ENCODE results near the gene ZNF26. TPM values are rescaled to one million over a fixed set of nuclear protein-coding genes. Genes with fewer than 3 reads are reported as not detected.
"Not testable (repeated sequence)": the region's sequence is repeated elsewhere in the genome, so short reads cannot be mapped to it uniquely, and the experiment has no call there.

The ZNF26 gene, protein sequence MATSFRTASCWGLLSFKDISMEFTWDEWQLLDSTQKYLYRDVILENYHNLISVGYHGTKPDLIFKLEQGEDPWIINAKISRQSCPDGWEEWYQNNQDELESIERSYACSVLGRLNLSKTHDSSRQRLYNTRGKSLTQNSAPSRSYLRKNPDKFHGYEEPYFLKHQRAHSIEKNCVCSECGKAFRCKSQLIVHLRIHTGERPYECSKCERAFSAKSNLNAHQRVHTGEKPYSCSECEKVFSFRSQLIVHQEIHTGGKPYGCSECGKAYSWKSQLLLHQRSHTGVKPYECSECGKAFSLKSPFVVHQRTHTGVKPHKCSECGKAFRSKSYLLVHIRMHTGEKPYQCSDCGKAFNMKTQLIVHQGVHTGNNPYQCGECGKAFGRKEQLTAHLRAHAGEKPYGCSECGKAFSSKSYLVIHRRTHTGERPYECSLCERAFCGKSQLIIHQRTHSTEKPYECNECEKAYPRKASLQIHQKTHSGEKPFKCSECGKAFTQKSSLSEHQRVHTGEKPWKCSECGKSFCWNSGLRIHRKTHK
- total RNA-seq = 10 to 100 TPM; 15.6 to 17.7 TPM

DNA sequence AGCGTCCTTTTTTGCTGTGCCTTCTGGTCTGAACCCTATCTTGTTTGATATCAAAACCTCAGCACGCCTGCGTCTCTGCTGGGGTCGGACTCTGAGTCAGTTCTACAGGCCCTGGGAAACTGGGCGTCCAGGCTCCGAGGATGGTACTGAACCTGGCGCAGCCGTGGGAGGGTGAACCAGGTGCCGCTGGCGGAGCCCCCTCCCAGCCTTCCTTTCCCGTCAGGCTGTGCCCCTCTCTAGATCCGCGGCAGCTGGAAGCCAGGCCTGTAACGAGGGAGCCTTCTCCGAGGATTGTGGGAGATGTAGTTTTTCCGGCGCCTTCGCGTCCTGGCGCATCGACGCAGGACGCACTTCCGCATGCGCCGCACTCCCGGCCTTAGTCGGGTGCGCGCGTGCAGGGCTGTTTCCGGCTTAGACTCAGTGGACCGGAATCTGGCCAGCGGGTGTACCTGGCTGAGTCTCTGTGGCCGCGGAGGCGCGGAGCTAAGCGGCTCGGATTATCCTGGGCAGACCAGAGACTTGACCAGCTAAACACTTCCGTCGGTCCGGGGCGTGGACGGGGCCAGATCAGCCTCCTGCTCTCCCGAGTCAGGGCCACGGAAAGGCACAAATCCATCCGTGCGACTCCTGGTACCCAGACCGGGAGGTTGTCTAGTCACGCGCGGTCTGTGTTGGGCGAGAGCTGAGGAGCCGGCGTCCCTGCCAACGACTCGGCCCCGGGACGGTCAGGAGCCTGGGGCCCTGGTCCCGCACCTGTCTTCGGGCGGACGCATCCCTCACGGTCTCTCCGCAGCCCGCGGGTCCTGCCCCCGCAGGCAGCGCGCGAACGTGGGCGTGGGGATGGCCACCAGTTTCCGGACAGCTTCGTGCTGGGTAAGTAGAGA is at the start of gene ZNF26:
Gene ZNF26, plus strand, starts transcription at position 367 of the 884 bp plus-strand sequence. Its CDS starts 474 bp downstream, at position 841.
- peaks cover 52% of the 10 kb centered on the region for H3K36me3 Mint-ChIP-seq (ENCODE audit: low read depth)
- peaks cover 18% of the 10 kb centered on the region for H3K9me3 Mint-ChIP-seq
- peak within 1 kb of the TSS; percentile 89 for H3K4me3 Mint-ChIP-seq
- peak; percentile 99 for ATAC-seq (replicated peaks)
- H3K4me1 Mint-ChIP-seq = peaks cover 20% of the 10 kb centered on the region
- peaks cover 3% of the 10 kb centered on the region for H3K27me3 Mint-ChIP-seq
- H3K27ac Mint-ChIP-seq = peak within 1 kb of the TSS; percentile 97

DNA sequence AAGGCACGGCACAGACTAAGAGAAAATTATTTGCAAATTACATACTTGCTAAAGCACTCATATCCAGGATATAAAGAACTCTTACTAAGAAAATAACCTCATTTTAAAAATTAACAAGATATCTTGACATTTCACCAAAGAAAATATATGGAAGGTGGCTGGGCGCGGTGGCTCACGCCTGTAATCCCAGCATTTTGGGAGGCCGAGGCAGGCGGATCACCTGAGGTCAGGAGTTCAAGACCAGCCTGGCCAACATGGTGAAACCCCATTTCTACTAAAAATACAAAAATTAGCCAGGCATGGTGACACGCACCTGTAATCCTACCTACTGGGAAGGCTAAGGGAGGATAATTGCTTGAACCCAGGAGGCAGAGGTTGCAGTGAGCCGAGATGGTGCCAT is 49.2 kb upstream of the ZNF26 start:
- Mint-ChIP-seq H3K9me3 (peaks cover 12% of the 10 kb centered on the region), H3K36me3 (ENCODE audit: low read depth) (peaks cover 54% of the 10 kb centered on the region)
- H3K27me3 Mint-ChIP-seq; ATAC-seq (replicated peaks); H3K4me1 Mint-ChIP-seq; H3K27ac Mint-ChIP-seq; H3K4me3 Mint-ChIP-seq: not testable (repeated sequence)

DNA sequence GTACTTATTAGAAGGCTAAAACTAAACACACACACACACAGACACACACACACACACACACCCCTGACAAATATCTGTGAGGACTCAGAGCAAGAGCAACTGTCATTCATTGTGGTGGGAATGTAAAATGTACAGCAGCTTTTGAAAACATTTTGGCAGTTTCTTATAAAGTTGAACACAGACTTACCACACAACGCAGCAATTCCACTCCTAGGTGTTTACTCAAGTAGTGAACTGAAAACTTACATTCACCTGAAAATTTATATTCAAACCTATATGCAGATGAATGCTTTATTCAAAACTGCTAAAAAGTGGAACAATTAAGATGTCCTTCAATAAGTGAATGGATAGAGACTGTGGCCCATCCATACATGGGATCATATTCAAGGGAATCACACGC is 48.7 kb upstream of the ZNF26 start:
- peaks cover 54% of the 10 kb centered on the region for H3K36me3 Mint-ChIP-seq (ENCODE audit: low read depth)
- H3K4me1 Mint-ChIP-seq = no peaks in the 10 kb centered on the region
- H3K27me3 Mint-ChIP-seq = no peaks in the 10 kb centered on the region
- ATAC-seq (replicated peaks) = no peak
- H3K4me3 Mint-ChIP-seq = no peak overlapping the region
- no peak overlapping the region for H3K27ac Mint-ChIP-seq
- H3K9me3 Mint-ChIP-seq = peaks cover 12% of the 10 kb centered on the region

DNA sequence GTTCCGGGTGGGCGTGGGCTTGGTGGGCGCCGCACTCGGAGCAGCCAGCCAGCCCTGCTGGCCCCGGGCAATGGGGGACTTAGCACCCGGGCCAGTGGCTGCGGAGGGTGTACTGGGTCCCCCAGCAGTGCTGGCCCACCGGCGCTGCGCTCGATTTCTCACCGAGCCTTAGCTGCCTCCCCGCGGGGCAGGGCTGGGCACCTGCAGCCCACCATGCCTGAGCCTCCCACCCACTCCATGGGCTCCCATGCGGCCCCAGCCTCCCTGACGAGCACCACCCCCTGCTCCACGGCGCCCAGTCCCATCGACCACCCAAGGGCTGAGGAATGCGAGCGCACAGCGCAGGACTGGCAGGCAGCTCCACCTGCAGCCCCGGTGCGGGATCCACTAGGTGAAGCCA is 47.4 kb upstream of the ZNF26 start:
- peaks cover 12% of the 10 kb centered on the region for H3K9me3 Mint-ChIP-seq
- ATAC-seq (replicated peaks); H3K27me3 Mint-ChIP-seq; H3K4me3 Mint-ChIP-seq; H3K27ac Mint-ChIP-seq; H3K4me1 Mint-ChIP-seq: not testable (repeated sequence)
- peaks cover 57% of the 10 kb centered on the region for H3K36me3 Mint-ChIP-seq (ENCODE audit: low read depth)

DNA sequence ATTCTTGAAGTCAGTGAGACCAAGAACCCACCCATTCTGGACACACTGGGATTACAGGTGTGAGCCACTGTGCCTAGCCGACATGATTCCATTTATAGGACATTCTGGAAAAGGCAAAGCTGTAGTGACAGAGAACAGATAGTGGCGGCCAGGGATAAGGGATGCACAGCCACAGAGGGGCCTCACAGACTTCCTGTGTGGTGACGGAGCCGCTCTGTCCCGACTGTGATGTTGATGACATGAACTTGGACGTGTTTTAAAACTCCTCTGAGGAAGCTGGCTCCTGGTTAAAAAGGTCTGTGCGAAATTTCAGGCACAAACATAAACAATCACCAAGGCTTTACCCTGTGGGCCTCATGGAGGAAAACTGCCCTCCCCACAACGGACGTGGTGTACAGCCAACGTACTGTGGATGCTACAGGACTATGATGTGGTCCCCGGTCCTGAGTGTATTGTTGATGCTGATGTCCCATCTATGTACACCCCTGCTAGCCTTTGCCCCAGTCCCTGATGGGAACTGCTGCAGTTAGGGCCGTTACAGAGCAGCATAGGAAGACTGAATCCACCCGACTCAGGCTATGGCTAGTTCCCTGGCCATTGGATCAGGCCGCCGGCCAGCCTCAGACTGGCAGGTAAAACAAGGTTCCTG is 46.0 kb upstream of the ZNF26 start:
- Mint-ChIP-seq H3K27me3 (no peaks in the 10 kb centered on the region), H3K9me3 (peaks cover 7% of the 10 kb centered on the region), H3K4me1 (no peaks in the 10 kb centered on the region), H3K36me3 (ENCODE audit: low read depth) (peaks cover 57% of the 10 kb centered on the region), H3K4me3 (no peak overlapping the region), H3K27ac (no peak overlapping the region)
- ATAC-seq (replicated peaks) = no peak

DNA sequence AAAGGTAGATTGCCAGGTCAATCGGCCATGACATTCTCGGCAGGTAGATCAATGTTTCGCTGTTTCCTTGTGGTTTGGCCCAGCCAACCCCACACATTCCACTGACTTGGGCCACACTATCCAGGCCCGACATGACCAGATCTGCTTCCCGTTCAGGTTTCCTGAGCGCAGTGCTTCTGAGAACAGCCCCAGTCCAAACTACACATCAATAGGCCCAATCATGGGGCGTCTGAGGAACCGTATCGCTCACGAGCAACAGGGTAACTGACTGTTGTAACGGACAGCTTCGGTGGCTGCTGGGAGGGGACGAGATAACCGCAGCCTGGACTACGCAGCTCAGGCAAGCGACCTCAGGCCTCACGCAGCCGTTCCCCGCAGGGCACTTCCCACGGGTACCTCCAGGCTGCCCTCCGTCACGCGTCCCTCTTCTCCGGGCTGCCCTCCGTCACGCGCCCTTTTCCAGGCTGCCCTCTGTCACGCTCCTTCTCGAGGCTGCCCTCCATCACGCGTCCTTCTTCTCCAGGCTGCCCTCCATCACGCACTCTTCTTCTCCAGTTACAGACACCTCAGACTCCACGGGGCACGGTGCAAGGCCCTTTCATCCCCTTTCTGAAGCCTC is 44.7 kb upstream of the ZNF26 start:
- Mint-ChIP-seq H3K27ac (no peak overlapping the region), H3K27me3 (no peaks in the 10 kb centered on the region), H3K9me3 (peaks cover 13% of the 10 kb centered on the region), H3K4me1 (peaks cover 3% of the 10 kb centered on the region), H3K36me3 (ENCODE audit: low read depth) (peaks cover 63% of the 10 kb centered on the region), H3K4me3 (no peak overlapping the region)
- no peak for ATAC-seq (replicated peaks)

DNA sequence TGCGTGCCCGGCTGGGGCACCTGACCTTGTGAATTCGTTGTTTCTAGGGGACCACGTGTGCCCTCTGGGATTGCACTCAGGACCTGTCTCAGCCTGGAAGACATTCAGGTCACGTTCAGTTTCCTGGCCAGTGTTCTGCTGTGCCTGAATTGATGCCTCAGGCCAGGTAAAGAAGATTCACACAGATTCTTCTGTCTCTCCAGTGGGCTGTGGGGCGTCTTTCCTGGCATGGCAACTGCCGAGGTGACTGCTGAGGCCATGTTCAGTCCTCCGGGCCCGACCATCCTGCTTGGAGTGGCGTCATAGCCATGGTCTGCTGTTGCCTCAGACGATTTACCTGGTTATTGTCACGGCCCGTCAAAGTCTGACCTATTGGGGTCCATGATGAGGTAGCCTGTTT is 43.6 kb upstream of the ZNF26 start:
- H3K4me1 Mint-ChIP-seq = peaks cover 3% of the 10 kb centered on the region
- H3K9me3 Mint-ChIP-seq = peaks cover 13% of the 10 kb centered on the region
- no peak for ATAC-seq (replicated peaks)

DNA sequence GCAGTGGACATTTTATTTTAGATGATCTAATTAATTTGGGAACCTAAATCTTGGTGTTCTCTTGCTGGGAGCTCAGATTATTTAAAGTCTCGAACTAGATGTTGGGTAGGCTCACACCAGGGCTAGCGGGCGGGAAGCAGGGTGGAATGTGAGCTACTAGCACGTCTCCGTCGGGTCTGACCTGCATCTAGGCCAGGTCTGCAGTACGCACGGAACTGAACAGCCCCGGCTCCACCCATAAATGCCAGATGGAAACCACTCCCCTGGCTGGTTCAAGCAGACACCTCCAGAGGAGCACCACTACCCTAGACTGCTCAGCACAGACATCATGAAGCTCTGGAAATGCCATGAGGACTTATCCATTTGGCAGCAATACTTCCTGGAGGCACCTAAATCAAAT is 40.4 kb upstream of the ZNF26 start:
- Mint-ChIP-seq H3K27me3 (no peaks in the 10 kb centered on the region), H3K27ac (no peak overlapping the region), H3K4me3 (no peak overlapping the region), H3K36me3 (ENCODE audit: low read depth) (peaks cover 86% of the 10 kb centered on the region), H3K4me1 (peaks cover 3% of the 10 kb centered on the region), H3K9me3 (peaks cover 16% of the 10 kb centered on the region)
- ATAC-seq (replicated peaks) = no peak

More for the DNA sequence above, 43.6 kb upstream of the ZNF26 start:
- H3K27me3 Mint-ChIP-seq = no peaks in the 10 kb centered on the region
- no peak overlapping the region for H3K27ac Mint-ChIP-seq
- H3K36me3 Mint-ChIP-seq (ENCODE audit: low read depth) = peaks cover 70% of the 10 kb centered on the region
- H3K4me3 Mint-ChIP-seq = no peak overlapping the region

DNA sequence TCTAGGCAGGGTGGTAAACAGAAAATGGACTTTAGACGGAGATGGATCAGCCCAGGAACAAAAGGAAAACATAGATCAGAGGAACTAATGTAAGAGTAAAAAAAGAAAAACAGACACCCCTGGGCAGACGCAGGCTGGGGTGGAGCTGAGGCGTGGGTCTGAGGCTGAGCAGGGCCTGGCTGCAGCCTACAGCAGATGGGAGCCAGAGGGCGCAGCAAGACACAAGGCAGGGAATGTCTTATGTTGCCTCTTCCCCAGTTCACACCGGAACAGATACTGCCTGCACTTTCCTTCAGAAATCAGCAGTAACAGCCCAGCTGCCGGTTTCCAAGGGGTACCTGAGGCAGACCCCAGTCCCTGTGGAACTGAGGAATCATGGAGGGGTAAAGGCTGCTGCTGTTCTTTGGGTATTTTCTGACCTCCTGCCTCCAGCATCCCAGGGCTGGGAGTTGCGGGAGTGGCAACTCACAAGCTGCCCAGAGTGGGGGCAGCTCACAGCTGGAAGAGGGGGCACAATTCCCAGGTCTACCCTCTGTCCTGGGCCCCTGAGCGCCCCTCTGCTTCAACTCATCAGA is 39.8 kb upstream of the ZNF26 start:
- no peak for ATAC-seq (replicated peaks)
- Mint-ChIP-seq H3K27me3 (no peaks in the 10 kb centered on the region), H3K4me1 (peaks cover 3% of the 10 kb centered on the region)

DNA sequence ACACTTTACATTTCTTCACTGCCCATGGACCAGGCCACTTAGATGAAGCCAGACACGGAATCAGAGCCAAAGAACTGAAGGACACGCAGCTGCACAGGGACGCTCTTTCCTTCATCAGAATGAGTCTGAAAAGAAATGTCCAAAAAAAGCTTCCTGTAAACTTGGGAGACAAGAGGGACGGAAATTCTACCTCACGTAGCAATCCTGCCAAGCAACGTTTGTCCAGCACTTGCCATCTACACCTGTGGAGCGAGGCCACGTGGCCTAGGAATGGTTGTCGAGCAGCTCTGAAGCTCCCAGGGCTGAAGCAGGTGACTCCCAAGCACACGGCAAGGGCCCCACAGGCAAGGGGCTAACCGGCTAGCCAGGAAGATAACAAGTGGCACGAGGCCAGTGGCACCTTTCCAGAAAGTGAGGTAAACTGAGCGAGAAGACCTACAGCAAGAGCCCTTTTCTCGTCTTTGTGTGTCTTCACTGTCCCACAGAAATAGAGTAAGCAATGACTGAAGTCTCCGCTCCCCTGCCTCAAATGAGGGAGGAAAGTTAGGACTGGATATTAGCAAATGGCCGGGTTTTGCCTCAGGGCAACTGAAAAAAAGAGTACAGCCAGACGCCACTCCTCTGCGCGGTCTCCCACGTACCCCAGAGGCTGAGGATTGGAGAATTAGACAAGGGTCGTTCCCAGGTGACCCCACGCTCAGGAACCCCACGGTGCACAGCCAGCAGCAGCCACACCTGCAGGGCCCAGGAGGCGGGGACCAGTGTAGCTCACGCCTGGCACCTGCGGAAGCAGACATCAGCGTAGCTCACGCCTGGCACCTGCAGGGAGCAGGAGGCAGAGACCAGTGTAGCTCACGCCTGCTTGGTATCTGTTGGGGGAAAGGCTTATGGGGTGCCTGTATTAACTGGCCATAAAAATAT is 37.8 kb upstream of the ZNF26 start:
- no peak for ATAC-seq (replicated peaks)
- H3K4me3 Mint-ChIP-seq = no peak overlapping the region
- H3K36me3 Mint-ChIP-seq (ENCODE audit: low read depth) = peaks cover 60% of the 10 kb centered on the region
- no peak overlapping the region for H3K27ac Mint-ChIP-seq
- peaks cover 3% of the 10 kb centered on the region for H3K4me1 Mint-ChIP-seq
- H3K27me3 Mint-ChIP-seq = no peaks in the 10 kb centered on the region
- peaks cover 12% of the 10 kb centered on the region for H3K9me3 Mint-ChIP-seq

More for the DNA sequence above, 39.8 kb upstream of the ZNF26 start:
- Mint-ChIP-seq H3K4me3 (no peak overlapping the region), H3K27ac (no peak overlapping the region), H3K36me3 (ENCODE audit: low read depth) (peaks cover 80% of the 10 kb centered on the region), H3K9me3 (peaks cover 16% of the 10 kb centered on the region)

DNA sequence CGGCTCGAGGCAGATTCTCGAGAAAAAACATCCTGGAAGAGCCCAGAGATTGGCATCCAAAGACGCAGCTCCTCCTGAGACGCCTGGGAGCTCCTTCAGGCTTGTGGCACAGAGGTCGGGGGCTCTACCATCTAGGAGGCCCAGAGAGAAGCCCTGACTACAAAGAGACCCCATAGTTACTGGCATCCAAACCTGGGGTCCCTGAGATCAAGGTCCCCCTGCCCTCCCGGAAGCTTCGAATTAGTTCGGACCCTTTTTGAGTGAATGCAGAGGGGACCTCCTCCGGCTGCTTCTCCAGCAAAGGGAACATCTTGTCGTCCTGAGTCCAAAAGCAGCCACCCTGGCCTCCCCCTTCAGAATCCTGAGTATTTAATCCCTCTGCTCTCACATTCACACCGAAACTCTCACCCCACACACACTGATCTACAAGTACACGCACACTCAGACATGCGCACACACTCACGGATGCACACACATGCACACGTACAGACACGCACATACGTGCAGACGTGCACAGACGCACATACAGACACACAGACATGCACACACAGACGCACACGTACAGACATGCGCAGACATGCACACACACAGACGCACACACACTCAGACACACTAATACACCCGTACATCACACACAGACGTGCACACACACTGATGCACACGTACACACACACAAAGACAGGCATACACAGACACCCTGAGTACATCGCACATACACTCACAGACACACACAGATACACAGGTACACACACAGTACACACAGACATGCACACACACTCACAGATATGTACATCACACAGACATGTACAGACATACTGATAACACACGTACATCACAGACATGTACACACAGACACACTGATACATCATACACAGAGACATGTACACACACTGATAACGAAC is 36.0 kb upstream of the ZNF26 start:
- Mint-ChIP-seq H3K9me3 (peaks cover 20% of the 10 kb centered on the region), H3K4me3 (no peak overlapping the region), H3K27ac (no peak overlapping the region), H3K36me3 (ENCODE audit: low read depth) (peaks cover 42% of the 10 kb centered on the region), H3K4me1 (peaks cover 17% of the 10 kb centered on the region), H3K27me3 (no peaks in the 10 kb centered on the region)
- ATAC-seq (replicated peaks) = no peak

DNA sequence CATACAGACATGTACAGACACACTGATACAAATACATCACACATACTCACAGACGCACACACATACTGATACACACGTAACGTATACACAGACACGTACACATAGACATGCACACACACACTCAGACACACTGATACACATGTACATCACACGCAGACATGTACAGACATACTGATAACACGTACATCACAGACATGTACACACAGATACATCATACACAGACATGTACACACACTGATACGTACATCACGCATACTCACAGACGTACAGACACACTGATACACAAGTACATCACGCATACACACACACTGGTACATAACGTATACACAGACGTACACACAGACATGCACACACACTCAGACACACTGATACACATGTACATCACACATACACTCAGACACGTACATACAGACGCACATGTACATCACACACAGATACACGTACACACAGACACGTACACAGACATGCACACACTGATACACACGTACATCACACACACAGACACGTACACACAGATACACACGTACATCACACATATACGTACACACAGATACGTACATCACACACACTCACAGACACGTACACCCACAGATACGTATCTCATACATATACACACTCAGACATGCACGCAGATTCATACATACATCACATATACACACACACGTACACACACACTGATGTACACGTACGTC is 35.2 kb upstream of the ZNF26 start:
- no peak overlapping the region for H3K27ac Mint-ChIP-seq
- H3K36me3 Mint-ChIP-seq (ENCODE audit: low read depth) = peaks cover 34% of the 10 kb centered on the region
- ATAC-seq (replicated peaks) = no peak
- peaks cover 14% of the 10 kb centered on the region for H3K9me3 Mint-ChIP-seq
- peaks cover 16% of the 10 kb centered on the region for H3K4me1 Mint-ChIP-seq
- H3K27me3 Mint-ChIP-seq = no peaks in the 10 kb centered on the region
- no peak overlapping the region for H3K4me3 Mint-ChIP-seq
